Activated naive CD8-positive, alpha-beta T cell treated with anti-CD3 and anti-CD28 coated beads, Interleukin-2, amount 50 U/mL, for 24 hours (primary cell): Measurements from ENCODE around the gene RAD18.

Experiments used
- ATAC-seq: fragments of 150-1000 bp; cut with Tn5 transposase; one replicate; pipeline ENCODE4 v1.10.0; 2021
- DNase-seq: peaks from one replicate; pipeline ENCODE4 v3.0.0; 2021
- H3K27ac Mint-ChIP-seq: one replicate; pipeline ENCODE4 v1.8.0; 2021; ENCODE audit warnings: mild to moderate bottlenecking, mixed read lengths
- H3K27me3 Mint-ChIP-seq: one replicate; pipeline ENCODE4 v1.8.0; 2021; ENCODE audit warnings: mixed read lengths
- H3K36me3 Mint-ChIP-seq: one replicate; pipeline ENCODE4 v1.8.0; 2021; ENCODE audit warnings: low read depth, mixed read lengths
- H3K4me1 Mint-ChIP-seq: one replicate; pipeline ENCODE4 v1.8.0; 2021; ENCODE audit warnings: mixed read lengths
- H3K4me3 Mint-ChIP-seq: one replicate; pipeline ENCODE4 v1.8.0; 2021; ENCODE audit warnings: mild to moderate bottlenecking, moderate library complexity, mixed read lengths
- H3K9me3 Mint-ChIP-seq: one replicate; pipeline ENCODE4 v1.8.0; 2021; ENCODE audit warnings: mixed read lengths

RAD18 gene

GRCh38 chr3:8885536-8886316 lies 77.5 kb downstream of the RAD18 start:
- no peak for DNase-seq

GRCh38 chr3:8884630-8885290 lies 78.5 kb downstream of the RAD18 start:
- ATAC-seq (no peak), DNase-seq (no peak)
- Mint-ChIP-seq H3K27ac (no peak overlapping the region), H3K4me3 (no peak overlapping the region), H3K36me3 (peaks cover 80% of the 10 kb centered on the region), H3K9me3 (peaks cover 5% of the 10 kb centered on the region), H3K27me3 (no peaks in the 10 kb centered on the region), H3K4me1 (peaks cover 6% of the 10 kb centered on the region)

More at GRCh38 chr3:8885536-8886316, 77.5 kb downstream of the RAD18 start:
- peaks cover 76% of the 10 kb centered on the region for H3K36me3 Mint-ChIP-seq
- H3K27me3 Mint-ChIP-seq, result no peaks in the 10 kb centered on the region
- H3K9me3 Mint-ChIP-seq, result peaks cover 5% of the 10 kb centered on the region
- ATAC-seq, result no peak
- peaks cover 6% of the 10 kb centered on the region for H3K4me1 Mint-ChIP-seq
- H3K27ac Mint-ChIP-seq, result no peak overlapping the region
- no peak overlapping the region for H3K4me3 Mint-ChIP-seq

- DNase-seq, result no peak
- Mint-ChIP-seq H3K4me3 (no peak overlapping the region), H3K27me3 (no peaks in the 10 kb centered on the region), H3K36me3 (peaks cover 84% of the 10 kb centered on the region), H3K9me3 (peaks cover 5% of the 10 kb centered on the region), H3K4me1 (no peaks in the 10 kb centered on the region), H3K27ac (peak overlapping the region; percentile 5)
- peak; percentile 80 for ATAC-seq
Observed at GRCh38 chr3:8882642-8883041, 80.6 kb downstream of the RAD18 start.

- Mint-ChIP-seq H3K36me3 (peaks cover 84% of the 10 kb centered on the region), H3K27me3 (no peaks in the 10 kb centered on the region), H3K4me3 (no peak overlapping the region), H3K27ac (no peak overlapping the region), H3K9me3 (peaks cover 5% of the 10 kb centered on the region), H3K4me1 (no peaks in the 10 kb centered on the region)
- no peak for ATAC-seq
- DNase-seq, result no peak
Observed at GRCh38 chr3:8882171-8882593, 81.1 kb downstream of the RAD18 start.

- Mint-ChIP-seq H3K27ac (no peak overlapping the region), H3K4me1 (no peaks in the 10 kb centered on the region), H3K4me3 (no peak overlapping the region), H3K36me3 (peaks cover 67% of the 10 kb centered on the region), H3K9me3 (peaks cover 1% of the 10 kb centered on the region), H3K27me3 (no peaks in the 10 kb centered on the region)
- no peak for DNase-seq
- no peak for ATAC-seq
Observed at GRCh38 chr3:8879347-8879944, 83.8 kb downstream of the RAD18 start.

GRCh38 chr3:8875836-8876235 lies 87.4 kb downstream of the RAD18 start:
- ATAC-seq (no peak), DNase-seq (no peak)
- H3K4me1 Mint-ChIP-seq, result no peaks in the 10 kb centered on the region
- no peaks in the 10 kb centered on the region for H3K9me3 Mint-ChIP-seq
- H3K27ac Mint-ChIP-seq, result no peak overlapping the region
- peaks cover 41% of the 10 kb centered on the region for H3K36me3 Mint-ChIP-seq
- H3K27me3 Mint-ChIP-seq, result no peaks in the 10 kb centered on the region
- no peak overlapping the region for H3K4me3 Mint-ChIP-seq

GRCh38 chr3:8873740-8874139 lies 89.5 kb downstream of the RAD18 start:
- DNase-seq, result no peak
- Mint-ChIP-seq H3K4me1 (no peaks in the 10 kb centered on the region), H3K27me3 (no peaks in the 10 kb centered on the region), H3K27ac (no peak overlapping the region), H3K4me3 (no peak overlapping the region), H3K9me3 (no peaks in the 10 kb centered on the region), H3K36me3 (peaks cover 29% of the 10 kb centered on the region)
- no peak for ATAC-seq

GRCh38 chr3:8872261-8872660 lies 91.0 kb downstream of the RAD18 start:
- Mint-ChIP-seq H3K36me3 (peaks cover 15% of the 10 kb centered on the region), H3K4me1 (no peaks in the 10 kb centered on the region), H3K27me3 (no peaks in the 10 kb centered on the region), H3K27ac (no peak overlapping the region), H3K9me3 (no peaks in the 10 kb centered on the region), H3K4me3 (no peak overlapping the region)
- ATAC-seq, result no peak
- no peak for DNase-seq

- Mint-ChIP-seq H3K27ac (no peak overlapping the region), H3K9me3 (no peaks in the 10 kb centered on the region), H3K4me3 (no peak overlapping the region), H3K27me3 (no peaks in the 10 kb centered on the region), H3K36me3 (peaks cover 7% of the 10 kb centered on the region), H3K4me1 (no peaks in the 10 kb centered on the region)
- DNase-seq (no peak), ATAC-seq (no peak)
Observed at GRCh38 chr3:8871306-8871705, 92.0 kb downstream of the RAD18 start.

- Mint-ChIP-seq H3K27me3 (no peaks in the 10 kb centered on the region), H3K27ac (no peak overlapping the region), H3K4me1 (no peaks in the 10 kb centered on the region), H3K4me3 (no peak overlapping the region), H3K9me3 (no peaks in the 10 kb centered on the region), H3K36me3 (peaks cover 7% of the 10 kb centered on the region)
- DNase-seq, result no peak
- no peak for ATAC-seq
Observed at GRCh38 chr3:8870134-8870533, 93.1 kb downstream of the RAD18 start.

- Mint-ChIP-seq H3K4me3 (no peak overlapping the region), H3K27ac (no peak overlapping the region), H3K27me3 (no peaks in the 10 kb centered on the region), H3K9me3 (no peaks in the 10 kb centered on the region), H3K4me1 (no peaks in the 10 kb centered on the region), H3K36me3 (peaks cover 7% of the 10 kb centered on the region)
- DNase-seq, result no peak
- no peak for ATAC-seq
Observed at GRCh38 chr3:8869613-8870012, 93.7 kb downstream of the RAD18 start.

- Mint-ChIP-seq H3K27ac (no peak overlapping the region), H3K36me3 (peaks cover 7% of the 10 kb centered on the region), H3K27me3 (no peaks in the 10 kb centered on the region), H3K4me3 (no peak overlapping the region), H3K9me3 (no peaks in the 10 kb centered on the region), H3K4me1 (no peaks in the 10 kb centered on the region)
- no peak for DNase-seq
- no peak for ATAC-seq
Observed at GRCh38 chr3:8868996-8869395, 94.3 kb downstream of the RAD18 start.

- H3K36me3 Mint-ChIP-seq, result peaks cover 7% of the 10 kb centered on the region
- no peak for DNase-seq
- no peak overlapping the region for H3K4me3 Mint-ChIP-seq
- ATAC-seq, result no peak
- H3K4me1 Mint-ChIP-seq, result no peaks in the 10 kb centered on the region
- no peak overlapping the region for H3K27ac Mint-ChIP-seq
- no peaks in the 10 kb centered on the region for H3K27me3 Mint-ChIP-seq
- no peaks in the 10 kb centered on the region for H3K9me3 Mint-ChIP-seq
Observed at GRCh38 chr3:8867646-8868045, 95.6 kb downstream of the RAD18 start.

GRCh38 chr3:8865697-8866096 lies 97.6 kb downstream of the RAD18 start:
- Mint-ChIP-seq H3K9me3 (no peaks in the 10 kb centered on the region), H3K4me1 (no peaks in the 10 kb centered on the region), H3K27me3 (no peaks in the 10 kb centered on the region), H3K27ac (no peak overlapping the region), H3K36me3 (peaks cover 5% of the 10 kb centered on the region), H3K4me3 (no peak overlapping the region)
- DNase-seq (no peak), ATAC-seq (no peak)
